IPS-20b (cell line): ENCODE data around the gene GMPR2.

Experiments used
- H3K27ac ChIP-seq: one replicate; pipeline ENCODE4 v1.5.1; 2013; ENCODE audit warnings: low read length
- H3K27me3 ChIP-seq: 2 replicates; pipeline ENCODE4 v1.6.1; 2013; ENCODE audit warnings: mild to moderate bottlenecking, low read length, inconsistent platforms; ENCODE audit not compliant: insufficient read depth
- H3K36me3 ChIP-seq: 2 replicates; pipeline ENCODE4 v1.6.1; 2013; ENCODE audit warnings: low read depth, mild to moderate bottlenecking, inconsistent platforms, low read length, moderate library complexity; ENCODE audit not compliant: insufficient read depth
- H3K4me1 ChIP-seq: 2 replicates; pipeline ENCODE4 v1.6.1; 2013; ENCODE audit warnings: mild to moderate bottlenecking, control low read depth, inconsistent platforms, low read length, moderate library complexity; ENCODE audit not compliant: insufficient read depth
- H3K4me3 ChIP-seq: 2 replicates; pipeline ENCODE4 v1.5.1; 2013; ENCODE audit warnings: mild to moderate bottlenecking, low read length, inconsistent platforms
- H3K9ac ChIP-seq: 2 replicates; pipeline ENCODE4 v1.6.1; 2013; ENCODE audit warnings: low read depth, mild to moderate bottlenecking, inconsistent platforms, low read length, moderate library complexity
- H3K9me3 ChIP-seq: 2 replicates; pipeline ENCODE4 v1.6.1; 2013; ENCODE audit warnings: mild to moderate bottlenecking, low read depth, low read length, inconsistent platforms; ENCODE audit not compliant: insufficient read depth

Gene GMPR2

DNA sequence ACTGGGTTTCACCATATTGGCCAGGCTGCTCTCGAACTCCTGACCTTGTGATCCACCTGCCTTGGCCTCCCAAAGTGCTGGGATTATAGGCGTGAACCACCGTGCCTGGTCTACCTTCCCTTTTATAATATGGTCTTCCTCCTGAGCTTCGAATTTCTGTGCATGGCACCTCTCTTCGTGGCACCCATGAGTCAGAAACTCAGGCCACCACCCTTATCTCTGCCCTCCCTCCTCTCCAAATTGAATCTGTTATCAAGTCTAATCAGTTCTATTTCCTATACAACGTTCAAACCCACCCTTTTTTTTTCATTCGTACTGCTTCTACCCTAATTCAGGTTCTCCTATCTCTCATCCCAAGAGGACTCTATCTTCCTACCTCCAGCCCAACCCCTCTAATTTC, 14.7 kb downstream of the GMPR2 start:
- Histone ChIP-seq H3K27ac (no peak overlapping the region), H3K9ac (no peak overlapping the region), H3K4me1 (no peaks in the 10 kb centered on the region), H3K27me3 (no peaks in the 10 kb centered on the region), H3K36me3 (no peaks in the 10 kb centered on the region), H3K9me3 (no peaks in the 10 kb centered on the region), H3K4me3 (no peak overlapping the region)

DNA sequence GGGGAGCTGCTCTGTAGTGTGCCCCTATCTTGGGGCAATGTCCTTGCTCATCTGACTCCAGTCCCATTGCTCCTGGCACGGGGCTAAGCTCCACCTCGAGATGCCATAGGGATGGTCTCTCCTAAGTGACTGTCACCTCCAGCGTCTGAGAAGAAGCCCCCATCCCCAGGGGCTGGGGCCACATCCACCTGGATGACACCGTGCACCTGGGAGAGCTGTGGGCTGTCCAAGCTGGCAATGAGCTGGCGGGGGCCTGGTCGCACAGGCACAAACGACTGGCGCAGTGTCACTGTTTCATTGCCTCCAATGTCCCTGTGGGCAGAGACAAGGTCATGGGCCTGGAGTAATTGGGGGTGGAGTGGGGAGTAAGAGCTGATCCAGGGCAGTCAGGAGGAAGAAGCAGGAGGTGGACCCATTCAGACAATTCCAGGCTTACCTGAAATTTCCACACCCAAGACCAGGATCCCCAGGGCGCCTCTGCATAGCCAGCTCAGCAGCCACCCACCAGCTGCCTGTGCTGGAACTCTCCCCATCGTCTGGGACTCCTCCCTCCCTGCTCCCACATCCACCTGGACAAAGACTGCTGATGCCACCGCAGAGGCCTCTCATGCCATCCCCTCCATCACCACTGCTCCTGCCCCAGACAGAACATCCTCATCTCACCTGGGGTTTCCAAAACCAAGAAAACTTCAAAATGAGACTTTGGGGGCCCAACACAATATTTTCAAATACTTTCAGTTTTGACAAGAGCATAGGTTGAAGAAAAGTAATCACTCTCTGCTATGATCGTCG, 16.7 kb downstream of the GMPR2 start:
- H3K27ac ChIP-seq = no peak overlapping the region
- no peaks in the 10 kb centered on the region for H3K9me3 ChIP-seq
- no peaks in the 10 kb centered on the region for H3K27me3 ChIP-seq
- no peaks in the 10 kb centered on the region for H3K4me1 ChIP-seq
- H3K36me3 ChIP-seq = no peaks in the 10 kb centered on the region
- no peak overlapping the region for H3K9ac ChIP-seq
- H3K4me3 ChIP-seq = no peak overlapping the region

DNA sequence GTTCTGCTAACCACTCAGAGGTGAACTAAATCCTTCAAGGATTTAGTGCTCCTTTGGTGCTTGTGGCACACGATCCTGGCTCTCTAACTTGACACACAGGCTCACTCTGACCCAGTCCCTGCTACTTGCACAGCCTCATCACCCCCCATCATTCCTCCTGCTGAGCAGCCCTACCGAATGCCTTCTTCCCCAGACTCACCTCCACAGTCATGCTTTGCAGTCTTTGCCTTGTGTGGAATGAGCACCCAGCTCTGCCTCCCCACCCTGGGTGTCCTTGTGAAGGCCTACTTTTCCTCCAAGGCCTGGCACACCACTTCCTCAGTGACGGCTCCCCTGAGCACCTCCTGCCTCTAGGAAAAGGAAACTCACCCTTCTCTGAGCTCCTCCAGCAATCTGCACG, 17.6 kb downstream of the GMPR2 start:
- no peaks in the 10 kb centered on the region for H3K27me3 ChIP-seq

DNA sequence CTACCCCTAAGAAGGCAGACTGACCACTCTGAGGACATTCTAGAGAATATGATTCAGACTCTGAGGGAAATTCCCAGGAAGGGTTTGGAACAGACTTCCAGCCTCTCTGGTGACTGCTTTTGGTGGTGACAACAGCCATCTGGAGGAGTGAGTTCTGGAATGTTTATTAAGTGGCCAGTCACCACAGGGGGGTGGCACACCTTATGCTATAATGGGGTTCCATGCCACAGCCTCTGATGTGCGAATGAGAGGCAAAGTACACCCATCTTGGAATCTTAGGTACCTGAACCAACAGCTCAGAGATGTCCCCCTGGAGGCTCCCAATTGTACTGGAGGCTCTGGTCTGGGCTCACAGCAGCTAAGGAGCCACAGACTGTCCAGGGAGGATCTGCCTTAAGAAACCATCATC, 19.2 kb downstream of the GMPR2 start:
- H3K36me3 ChIP-seq = no peaks in the 10 kb centered on the region
- no peak overlapping the region for H3K9ac ChIP-seq
- H3K27ac ChIP-seq = no peak overlapping the region
- H3K27me3 ChIP-seq = no peaks in the 10 kb centered on the region
- no peaks in the 10 kb centered on the region for H3K9me3 ChIP-seq
- no peaks in the 10 kb centered on the region for H3K4me1 ChIP-seq
- no peak overlapping the region for H3K4me3 ChIP-seq

More for the DNA sequence above, 17.6 kb downstream of the GMPR2 start:
- no peaks in the 10 kb centered on the region for H3K36me3 ChIP-seq
- H3K9me3 ChIP-seq = no peaks in the 10 kb centered on the region
- H3K4me3 ChIP-seq = no peak overlapping the region
- no peaks in the 10 kb centered on the region for H3K4me1 ChIP-seq
- no peak overlapping the region for H3K27ac ChIP-seq
- no peak overlapping the region for H3K9ac ChIP-seq

DNA sequence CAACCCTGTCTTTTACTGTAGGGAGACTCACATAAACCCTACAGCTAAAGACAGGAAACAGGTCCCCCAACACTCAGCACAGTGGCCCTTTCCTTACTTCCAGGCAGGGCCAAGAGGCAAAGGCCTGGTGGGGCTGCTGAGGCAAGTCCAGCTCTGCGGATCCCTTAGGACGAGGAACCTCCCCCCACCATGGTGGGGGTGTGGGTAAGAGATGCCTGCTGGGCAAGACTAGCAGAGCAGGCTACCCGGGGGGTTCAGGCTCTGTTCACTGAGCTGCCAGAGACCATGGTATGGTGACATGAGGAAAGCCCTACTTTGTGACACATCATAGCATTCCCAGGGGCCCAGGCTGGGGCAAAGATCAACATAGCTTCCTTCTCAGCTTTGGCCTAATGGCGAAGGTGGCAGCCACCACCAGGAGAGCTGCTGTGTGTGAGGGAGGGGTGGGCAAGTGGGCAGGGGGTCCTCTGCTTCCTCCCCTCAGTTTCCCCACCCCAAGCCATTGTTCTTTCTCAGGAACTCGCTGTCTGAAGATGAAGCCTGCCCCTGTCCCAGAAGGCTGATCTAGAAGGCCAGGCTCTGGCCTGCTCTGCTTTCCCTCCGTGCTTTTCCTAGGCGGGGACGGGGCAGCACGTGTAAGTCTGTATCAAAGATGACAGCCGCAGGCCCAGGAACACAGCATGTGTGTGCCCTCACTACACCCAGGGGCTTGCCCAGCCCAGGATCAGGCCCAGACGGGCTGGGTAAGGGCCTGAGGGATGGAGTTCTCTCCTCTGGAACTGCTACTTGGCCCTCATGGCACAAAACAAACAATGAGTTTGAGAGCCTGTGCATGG, 19.8 kb downstream of the GMPR2 start:
- Histone ChIP-seq H3K9me3 (no peaks in the 10 kb centered on the region), H3K27me3 (no peaks in the 10 kb centered on the region), H3K9ac (no peak overlapping the region), H3K4me1 (no peaks in the 10 kb centered on the region), H3K36me3 (no peaks in the 10 kb centered on the region), H3K27ac (no peak overlapping the region), H3K4me3 (no peak overlapping the region)

DNA sequence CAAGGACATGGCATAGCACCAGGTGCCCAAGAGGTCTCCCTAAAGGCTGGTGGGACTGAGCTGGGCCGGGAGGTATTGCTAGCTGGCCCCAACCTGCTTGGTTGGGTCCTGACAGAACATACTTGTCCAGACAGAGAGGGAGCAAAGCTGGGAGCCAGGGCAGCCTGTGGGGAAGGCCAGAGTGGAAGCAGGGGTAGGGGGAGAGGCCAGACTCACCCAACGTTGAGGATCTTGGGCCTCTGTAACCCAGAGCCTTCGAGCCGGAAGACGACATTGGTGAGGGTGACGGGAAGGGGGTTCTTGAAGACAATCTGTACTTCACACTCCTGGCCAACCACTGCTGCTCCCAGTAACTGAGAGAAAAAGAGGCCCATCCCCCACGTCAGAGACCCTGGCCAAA, 21.2 kb downstream of the GMPR2 start:
- no peaks in the 10 kb centered on the region for H3K4me1 ChIP-seq

DNA sequence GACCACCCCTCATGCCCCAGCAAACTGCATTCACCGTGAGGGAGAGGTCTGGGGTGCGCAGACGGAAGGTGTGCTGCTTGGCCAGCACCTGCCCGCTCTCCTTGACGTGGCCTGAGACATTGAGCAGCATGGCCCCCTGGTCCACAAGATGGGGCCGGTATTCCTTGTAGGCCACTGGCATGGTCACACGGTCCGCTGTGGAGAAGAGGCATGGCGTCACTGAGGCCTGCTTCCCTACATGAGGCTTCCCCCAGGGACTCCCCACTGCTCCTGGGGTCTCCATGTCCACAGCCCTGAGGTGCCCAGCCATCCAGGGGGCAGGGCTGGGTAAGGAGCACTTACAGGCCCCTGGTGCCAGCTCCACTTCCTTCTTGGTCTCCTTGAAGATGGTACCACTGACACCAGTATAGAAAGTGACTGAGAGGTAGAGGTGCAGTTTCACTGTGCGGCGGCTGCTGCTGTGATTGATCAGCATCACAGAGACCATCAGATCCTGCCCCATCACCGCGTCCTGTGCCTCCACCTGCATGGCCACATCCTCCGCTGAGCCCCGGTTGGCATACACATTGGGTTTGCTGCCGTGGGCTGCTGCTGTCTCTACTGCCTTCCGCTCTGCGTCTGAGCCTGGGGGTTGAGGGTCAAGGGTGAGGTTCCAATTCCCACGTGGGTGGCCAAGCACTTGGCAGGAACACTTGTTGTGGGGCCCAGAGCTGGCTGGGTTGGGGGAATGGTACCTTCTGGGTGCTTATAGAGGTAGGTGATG, 22.1 kb downstream of the GMPR2 start:
- Histone ChIP-seq H3K4me1 (no peaks in the 10 kb centered on the region), H3K36me3 (no peaks in the 10 kb centered on the region), H3K9me3 (no peaks in the 10 kb centered on the region), H3K27ac (no peak overlapping the region), H3K4me3 (no peak overlapping the region), H3K27me3 (no peaks in the 10 kb centered on the region), H3K9ac (no peak overlapping the region)

More for the DNA sequence above, 21.2 kb downstream of the GMPR2 start:
- no peak overlapping the region for H3K4me3 ChIP-seq
- H3K27me3 ChIP-seq = no peaks in the 10 kb centered on the region
- no peak overlapping the region for H3K9ac ChIP-seq
- no peaks in the 10 kb centered on the region for H3K9me3 ChIP-seq
- H3K36me3 ChIP-seq = no peaks in the 10 kb centered on the region
- H3K27ac ChIP-seq = no peak overlapping the region

DNA sequence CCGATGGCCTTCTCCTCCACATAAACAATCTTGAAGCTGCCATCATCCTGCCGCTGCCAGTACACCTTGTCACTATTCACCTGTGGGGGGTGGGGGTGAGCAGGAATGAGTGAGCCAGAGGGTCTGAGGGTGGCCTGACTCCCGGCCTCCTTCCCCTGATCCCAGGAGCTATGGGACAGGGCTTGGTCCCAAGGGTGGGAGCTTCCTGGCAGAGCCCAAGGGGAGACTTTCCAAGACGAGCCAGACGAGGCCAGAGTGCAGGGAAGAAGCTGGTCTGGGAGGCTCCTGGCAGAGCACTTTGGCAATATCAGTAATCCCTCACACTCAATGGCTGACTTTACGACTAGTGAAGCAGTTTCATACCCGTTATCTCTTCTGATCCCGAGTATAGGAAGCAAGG, 22.7 kb downstream of the GMPR2 start:
- H3K9me3 ChIP-seq = no peaks in the 10 kb centered on the region
- no peak overlapping the region for H3K9ac ChIP-seq
- H3K4me3 ChIP-seq = no peak overlapping the region
- H3K36me3 ChIP-seq = no peaks in the 10 kb centered on the region
- no peak overlapping the region for H3K27ac ChIP-seq
- H3K4me1 ChIP-seq = no peaks in the 10 kb centered on the region
- no peaks in the 10 kb centered on the region for H3K27me3 ChIP-seq

DNA sequence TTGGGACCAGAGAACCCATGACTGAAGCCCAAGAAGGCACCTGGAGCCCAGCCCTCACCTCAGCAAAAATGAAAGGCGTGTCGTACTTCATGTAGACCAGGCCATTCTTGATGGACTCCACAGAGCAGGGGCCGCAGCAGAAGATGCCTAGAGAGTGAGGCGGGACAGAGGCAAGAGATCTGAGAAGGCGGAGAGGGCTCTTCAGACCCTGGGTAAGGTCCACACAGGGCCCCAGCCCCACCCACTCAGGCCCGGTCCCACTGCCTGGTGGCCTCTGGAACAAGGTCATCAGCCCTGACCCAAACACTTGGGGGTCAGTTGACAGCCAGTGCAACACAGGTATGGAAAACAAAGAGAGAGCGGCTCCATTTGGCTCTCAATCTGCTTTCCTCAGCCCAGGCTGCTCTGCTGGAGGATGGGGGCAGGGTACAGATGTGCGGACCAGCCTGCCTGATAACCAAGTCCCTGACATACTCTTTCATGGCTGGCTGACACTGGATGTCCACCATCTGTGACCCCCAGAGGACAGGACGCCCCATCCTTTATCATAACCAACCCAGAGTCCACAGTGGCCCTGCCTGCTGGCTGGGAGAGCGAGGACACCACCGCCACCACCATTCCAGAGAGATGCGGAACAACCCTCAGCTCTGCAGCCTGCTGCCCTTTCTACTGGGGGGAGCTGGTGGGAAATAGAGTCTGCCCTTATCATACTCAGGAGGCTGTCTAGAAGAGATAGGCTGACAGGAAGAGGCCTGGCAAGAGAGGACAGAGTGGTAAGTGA, 23.4 kb downstream of the GMPR2 start:
- Histone ChIP-seq H3K27me3 (no peaks in the 10 kb centered on the region), H3K9ac (no peak overlapping the region), H3K27ac (no peak overlapping the region), H3K9me3 (no peaks in the 10 kb centered on the region), H3K36me3 (no peaks in the 10 kb centered on the region), H3K4me3 (no peak overlapping the region), H3K4me1 (no peaks in the 10 kb centered on the region)

DNA sequence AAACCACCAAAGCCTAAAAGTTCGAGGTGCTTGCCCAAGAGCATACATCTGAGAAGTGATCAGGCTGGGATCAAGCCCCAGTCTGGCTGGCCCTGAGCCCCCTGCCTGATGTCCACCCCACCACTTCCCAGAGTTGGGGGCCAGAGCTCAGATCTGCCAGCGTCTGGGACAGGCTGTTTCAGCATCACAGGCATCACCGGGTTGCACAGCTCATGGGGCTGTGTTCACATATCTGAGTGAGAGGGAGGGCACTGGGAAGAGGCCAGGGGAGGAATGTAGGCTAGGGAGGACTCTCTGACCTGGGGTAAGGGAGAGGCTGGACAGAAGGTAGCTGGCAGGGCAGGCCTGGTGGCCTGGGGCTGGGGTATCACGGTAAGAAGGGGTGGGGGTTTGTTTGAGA, 24.2 kb downstream of the GMPR2 start:
- Histone ChIP-seq H3K36me3 (no peaks in the 10 kb centered on the region), H3K4me1 (no peaks in the 10 kb centered on the region), H3K27ac (no peak overlapping the region), H3K9ac (no peak overlapping the region), H3K9me3 (no peaks in the 10 kb centered on the region), H3K4me3 (no peak overlapping the region), H3K27me3 (no peaks in the 10 kb centered on the region)

DNA sequence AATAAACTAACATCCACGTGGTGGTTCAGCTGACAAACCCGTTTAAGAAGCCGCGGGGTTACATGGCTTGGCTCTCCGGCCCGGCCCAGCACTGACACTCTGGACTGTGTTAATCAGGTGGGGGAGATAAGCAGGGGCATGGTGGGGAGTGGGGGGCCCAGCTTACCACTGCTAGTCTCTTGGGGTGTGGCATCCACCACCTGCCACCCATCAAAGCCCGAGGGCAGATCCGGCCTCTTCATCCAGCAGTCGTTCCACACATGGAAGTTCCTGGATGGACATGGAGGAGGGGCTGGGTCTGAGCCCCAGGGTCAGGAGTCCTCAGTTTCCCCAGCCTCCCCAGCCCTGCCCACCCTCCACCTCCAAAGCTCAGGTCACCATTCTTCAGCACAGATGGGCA, 25.4 kb downstream of the GMPR2 start:
- Histone ChIP-seq H3K9ac (no peak overlapping the region), H3K27me3 (no peaks in the 10 kb centered on the region), H3K9me3 (no peaks in the 10 kb centered on the region), H3K36me3 (no peaks in the 10 kb centered on the region), H3K4me3 (no peak overlapping the region), H3K27ac (no peak overlapping the region), H3K4me1 (no peaks in the 10 kb centered on the region)
